ACC112 (cell line): Measurements from ENCODE around the gene NUP205.

Experiments used
- H2AFZ ChIP-seq: fragments of 200-600 bp; sonication (generic); one replicate; pipeline ENCODE4 v1.6.0; 2017; ENCODE audit warnings: antibody characterized with exemption, low read length; ENCODE audit not compliant: unreplicated experiment
- H3K27ac ChIP-seq: fragments of 200-600 bp; sonication (generic); 2 replicates; pipeline ENCODE4 v1.5.1; 2014; ENCODE audit warnings: low read depth, mild to moderate bottlenecking, antibody characterized with exemption, low read length, moderate library complexity
- H3K27me3 ChIP-seq: fragments of 200-600 bp; sonication (generic); 2 replicates; pipeline ENCODE4 v1.6.1; 2014; ENCODE audit warnings: mild to moderate bottlenecking, antibody characterized with exemption, low read length, moderate library complexity, mixed read lengths; ENCODE audit not compliant: insufficient read depth
- H3K36me3 ChIP-seq: fragments of 200-600 bp; sonication (generic); 2 replicates; pipeline ENCODE4 v1.6.1; 2016; ENCODE audit warnings: mild to moderate bottlenecking, antibody characterized with exemption, low read length, moderate library complexity, mixed read lengths; ENCODE audit not compliant: insufficient read depth
- H3K4me1 ChIP-seq: fragments of 200-600 bp; sonication (generic); one replicate; pipeline ENCODE4 v1.6.1; 2016; ENCODE audit warnings: low read length, mixed read lengths; ENCODE audit not compliant: insufficient read depth, unreplicated experiment, control insufficient read depth
- H3K4me3 ChIP-seq: fragments of 200-600 bp; sonication (generic); 2 replicates; pipeline ENCODE4 v1.5.1; 2014; ENCODE audit warnings: mild to moderate bottlenecking, low read depth, low read length
- H3K79me2 ChIP-seq: fragments of 200-600 bp; sonication (generic); one replicate; pipeline ENCODE4 v1.6.0; 2016; ENCODE audit warnings: low read length; ENCODE audit not compliant: control insufficient read depth, unreplicated experiment, insufficient read depth

Gene NUP205

DNA sequence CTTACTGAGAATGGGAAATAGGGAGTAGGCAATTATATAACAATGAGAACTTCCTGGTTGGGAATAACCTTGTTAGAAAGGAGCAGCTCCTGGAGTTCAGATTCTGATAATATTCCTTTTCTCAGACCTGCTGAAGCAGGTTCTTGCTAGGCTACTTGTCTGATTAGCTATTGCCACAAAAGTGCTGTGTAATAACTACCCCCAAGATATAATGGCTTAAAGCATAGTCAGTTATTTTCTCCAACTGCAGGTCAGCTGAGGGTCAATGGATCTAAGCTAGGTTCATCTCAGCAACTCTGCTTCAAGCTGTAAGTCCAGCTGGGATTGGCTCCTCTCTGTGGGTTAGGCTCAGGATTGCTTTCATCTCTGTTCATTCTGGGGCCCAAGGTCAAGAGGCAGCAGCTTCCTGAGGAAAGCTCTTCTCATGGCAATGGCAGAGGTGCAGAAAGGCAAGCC is 38.5 kb upstream of the NUP205 start:
- no peaks in the 10 kb centered on the region for H3K27me3 ChIP-seq
- H3K4me1 ChIP-seq, result no peaks in the 10 kb centered on the region
- no peak overlapping the region for H3K4me3 ChIP-seq
- no peaks in the 10 kb centered on the region for H3K79me2 ChIP-seq
- H3K27ac ChIP-seq, result no peak overlapping the region
- no peaks in the 10 kb centered on the region for H3K36me3 ChIP-seq
- H2AFZ ChIP-seq, result no peak overlapping the region

GRCh38 chr7:135519871-135520270 is 37.8 kb upstream of the NUP205 start:
- Histone ChIP-seq H3K79me2 (no peaks in the 10 kb centered on the region), H3K36me3 (no peaks in the 10 kb centered on the region), H2AFZ (no peak overlapping the region), H3K4me3 (no peak overlapping the region), H3K27me3 (no peaks in the 10 kb centered on the region), H3K4me1 (no peaks in the 10 kb centered on the region), H3K27ac (no peak overlapping the region)

- no peaks in the 10 kb centered on the region for H3K27me3 ChIP-seq
- no peaks in the 10 kb centered on the region for H3K36me3 ChIP-seq
- H3K4me3 ChIP-seq, result no peak overlapping the region
- no peak overlapping the region for H2AFZ ChIP-seq
- no peaks in the 10 kb centered on the region for H3K79me2 ChIP-seq
- H3K27ac ChIP-seq, result no peak overlapping the region
- no peaks in the 10 kb centered on the region for H3K4me1 ChIP-seq
These were observed 35.2 kb upstream of the NUP205 start for GRCh38 chr7:135522509-135522908.

- no peak overlapping the region for H3K27ac ChIP-seq
- H3K79me2 ChIP-seq, result no peaks in the 10 kb centered on the region
- no peak overlapping the region for H3K4me3 ChIP-seq
- H3K27me3 ChIP-seq, result no peaks in the 10 kb centered on the region
- H2AFZ ChIP-seq, result no peak overlapping the region
- H3K4me1 ChIP-seq, result no peaks in the 10 kb centered on the region
- no peaks in the 10 kb centered on the region for H3K36me3 ChIP-seq
These were observed 34.6 kb upstream of the NUP205 start for GRCh38 chr7:135523146-135523545.

- H3K79me2 ChIP-seq, result no peaks in the 10 kb centered on the region
- peaks cover 3% of the 10 kb centered on the region; the same call in 1 of the 2 replicates for H3K27me3 ChIP-seq
- no peak overlapping the region for H2AFZ ChIP-seq
- H3K4me3 ChIP-seq, result no peak overlapping the region
- no peaks in the 10 kb centered on the region for H3K36me3 ChIP-seq
- H3K4me1 ChIP-seq, result no peaks in the 10 kb centered on the region
- no peak overlapping the region for H3K27ac ChIP-seq
These were observed 32.3 kb upstream of the NUP205 start for GRCh38 chr7:135525426-135525825.

- Histone ChIP-seq H3K27me3 (peaks cover 3% of the 10 kb centered on the region; the same call in 1 of the 2 replicates), H2AFZ (no peak overlapping the region), H3K27ac (no peak overlapping the region), H3K4me1 (no peaks in the 10 kb centered on the region), H3K4me3 (no peak overlapping the region), H3K79me2 (no peaks in the 10 kb centered on the region), H3K36me3 (no peaks in the 10 kb centered on the region)
These were observed 30.7 kb upstream of the NUP205 start for GRCh38 chr7:135527025-135527424.

DNA sequence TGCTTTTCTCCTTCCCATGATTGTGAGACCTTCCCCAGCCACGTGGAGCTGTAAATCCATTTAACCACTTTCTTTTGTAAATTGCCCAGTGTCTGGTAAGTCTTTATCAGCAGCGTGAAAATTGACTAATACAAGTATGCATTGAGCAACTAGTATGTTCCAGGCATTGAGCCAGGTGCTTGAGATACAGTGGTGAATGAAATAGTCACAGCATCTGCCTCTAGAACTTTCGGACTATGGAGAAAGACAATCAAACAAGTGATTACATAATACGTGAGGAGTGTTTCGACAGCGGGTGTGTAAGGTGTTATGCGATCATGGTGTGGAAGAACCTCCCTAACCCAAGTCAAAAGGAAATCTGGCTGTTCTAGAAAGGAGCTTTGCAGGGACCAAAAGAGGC is 21.6 kb upstream of the NUP205 start:
- Histone ChIP-seq H3K36me3 (no peaks in the 10 kb centered on the region), H3K27ac (no peak overlapping the region), H3K27me3 (no peaks in the 10 kb centered on the region), H3K4me1 (no peaks in the 10 kb centered on the region), H3K4me3 (no peak overlapping the region), H3K79me2 (no peaks in the 10 kb centered on the region), H2AFZ (no peak overlapping the region)

DNA sequence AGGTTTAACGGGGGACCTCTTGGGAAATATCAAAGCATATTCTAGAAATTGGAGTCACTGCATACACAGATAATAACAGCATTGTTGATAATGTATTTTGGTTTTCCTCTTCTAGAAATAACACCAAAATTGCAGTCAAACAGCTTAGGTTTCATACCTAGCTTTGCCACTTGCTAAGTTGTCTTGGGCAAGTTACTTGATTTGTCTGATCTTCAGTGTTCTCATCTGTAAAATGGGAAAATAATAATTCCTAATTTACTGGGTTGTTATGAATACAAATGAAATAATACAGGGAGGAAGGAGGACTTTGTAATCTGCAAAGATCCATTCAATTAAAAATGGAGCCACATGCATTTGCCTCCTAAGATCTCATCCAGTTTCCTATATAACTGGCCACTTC is 20.3 kb upstream of the NUP205 start:
- H3K27ac ChIP-seq, result no peak overlapping the region
- H3K79me2 ChIP-seq, result no peaks in the 10 kb centered on the region
- H3K27me3 ChIP-seq, result no peaks in the 10 kb centered on the region
- H2AFZ ChIP-seq, result no peak overlapping the region
- H3K36me3 ChIP-seq, result no peaks in the 10 kb centered on the region
- H3K4me1 ChIP-seq, result no peaks in the 10 kb centered on the region
- no peak overlapping the region for H3K4me3 ChIP-seq

- Histone ChIP-seq H3K27me3 (no peaks in the 10 kb centered on the region), H2AFZ (no peak overlapping the region), H3K36me3 (no peaks in the 10 kb centered on the region), H3K27ac (no peak overlapping the region), H3K4me3 (no peak overlapping the region), H3K4me1 (no peaks in the 10 kb centered on the region), H3K79me2 (no peaks in the 10 kb centered on the region)
These were observed 19.8 kb upstream of the NUP205 start for GRCh38 chr7:135537905-135538304.

GRCh38 chr7:135538376-135538775 is 19.3 kb upstream of the NUP205 start:
- H3K36me3 ChIP-seq, result no peaks in the 10 kb centered on the region
- H3K79me2 ChIP-seq, result no peaks in the 10 kb centered on the region
- H3K4me1 ChIP-seq, result no peaks in the 10 kb centered on the region
- no peaks in the 10 kb centered on the region for H3K27me3 ChIP-seq
- no peak overlapping the region for H3K27ac ChIP-seq
- no peak overlapping the region for H3K4me3 ChIP-seq
- H2AFZ ChIP-seq, result no peak overlapping the region

GRCh38 chr7:135539629-135540028 is 18.1 kb upstream of the NUP205 start:
- H3K4me3 ChIP-seq, result no peak overlapping the region
- no peak overlapping the region for H3K27ac ChIP-seq
- H3K27me3 ChIP-seq, result no peaks in the 10 kb centered on the region
- no peaks in the 10 kb centered on the region for H3K36me3 ChIP-seq
- H2AFZ ChIP-seq, result no peak overlapping the region
- H3K79me2 ChIP-seq, result no peaks in the 10 kb centered on the region
- no peaks in the 10 kb centered on the region for H3K4me1 ChIP-seq
